ENCODE results near the gene BAZ2B.
A peak's percentile ranks its signal among the peaks of the same experiment; 100 is the strongest.

The BAZ2B gene, protein sequence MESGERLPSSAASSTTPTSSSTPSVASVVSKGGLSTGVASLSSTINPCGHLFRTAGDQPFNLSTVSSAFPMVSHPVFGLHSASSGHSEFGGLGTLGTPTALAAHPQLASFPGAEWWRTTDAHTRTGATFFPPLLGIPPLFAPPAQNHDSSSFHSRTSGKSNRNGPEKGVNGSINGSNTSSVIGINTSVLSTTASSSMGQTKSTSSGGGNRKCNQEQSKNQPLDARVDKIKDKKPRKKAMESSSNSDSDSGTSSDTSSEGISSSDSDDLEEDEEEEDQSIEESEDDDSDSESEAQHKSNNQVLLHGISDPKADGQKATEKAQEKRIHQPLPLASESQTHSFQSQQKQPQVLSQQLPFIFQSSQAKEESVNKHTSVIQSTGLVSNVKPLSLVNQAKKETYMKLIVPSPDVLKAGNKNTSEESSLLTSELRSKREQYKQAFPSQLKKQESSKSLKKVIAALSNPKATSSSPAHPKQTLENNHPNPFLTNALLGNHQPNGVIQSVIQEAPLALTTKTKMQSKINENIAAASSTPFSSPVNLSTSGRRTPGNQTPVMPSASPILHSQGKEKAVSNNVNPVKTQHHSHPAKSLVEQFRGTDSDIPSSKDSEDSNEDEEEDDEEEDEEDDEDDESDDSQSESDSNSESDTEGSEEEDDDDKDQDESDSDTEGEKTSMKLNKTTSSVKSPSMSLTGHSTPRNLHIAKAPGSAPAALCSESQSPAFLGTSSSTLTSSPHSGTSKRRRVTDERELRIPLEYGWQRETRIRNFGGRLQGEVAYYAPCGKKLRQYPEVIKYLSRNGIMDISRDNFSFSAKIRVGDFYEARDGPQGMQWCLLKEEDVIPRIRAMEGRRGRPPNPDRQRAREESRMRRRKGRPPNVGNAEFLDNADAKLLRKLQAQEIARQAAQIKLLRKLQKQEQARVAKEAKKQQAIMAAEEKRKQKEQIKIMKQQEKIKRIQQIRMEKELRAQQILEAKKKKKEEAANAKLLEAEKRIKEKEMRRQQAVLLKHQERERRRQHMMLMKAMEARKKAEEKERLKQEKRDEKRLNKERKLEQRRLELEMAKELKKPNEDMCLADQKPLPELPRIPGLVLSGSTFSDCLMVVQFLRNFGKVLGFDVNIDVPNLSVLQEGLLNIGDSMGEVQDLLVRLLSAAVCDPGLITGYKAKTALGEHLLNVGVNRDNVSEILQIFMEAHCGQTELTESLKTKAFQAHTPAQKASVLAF (N-terminal part only)

DNA sequence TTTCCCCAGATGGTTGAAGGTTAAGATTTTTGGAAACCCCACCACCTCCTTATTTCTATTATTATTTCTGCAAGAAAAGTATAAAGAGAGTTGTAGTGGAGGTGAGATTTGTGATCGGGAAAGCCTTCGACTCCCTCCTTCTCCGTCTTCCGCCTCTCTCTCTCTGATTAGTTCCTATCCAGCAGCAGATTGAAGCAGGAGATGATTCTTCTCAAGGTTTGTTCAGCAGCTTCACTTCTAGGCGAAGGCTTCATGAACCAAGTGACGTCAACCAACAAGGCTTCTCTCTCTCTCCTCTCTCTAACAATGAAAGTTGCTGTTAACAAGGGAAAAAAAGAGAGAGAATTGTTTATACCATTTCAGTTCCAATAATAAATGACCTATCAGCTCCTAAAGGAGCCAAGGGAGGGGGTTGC is at the start of gene BAZ2B:
Gene BAZ2B (minus strand): TSS at position 263 of the 416 bp plus-strand sequence. CDS start 137,829 bp downstream, outside the sequence.
- no peaks in the 10 kb centered on the region for H3K9me3 Mint-ChIP-seq
- H3K36me3 Mint-ChIP-seq, result no peaks in the 10 kb centered on the region
- H3K4me3 Mint-ChIP-seq, result peak within 1 kb of the TSS; percentile 95
- H3K27ac Mint-ChIP-seq, result peak within 1 kb of the TSS; percentile 91
- H3K27me3 Mint-ChIP-seq, result peaks cover 14% of the 10 kb centered on the region
- H3K4me1 Mint-ChIP-seq, result peaks cover 14% of the 10 kb centered on the region
- ATAC-seq (ENCODE audit: low read depth), result peak; percentile 50
- DNase-seq (ENCODE audit: low spot score in 2 of 2), result peak in 1 of 2 donors; percentile 5

DNA sequence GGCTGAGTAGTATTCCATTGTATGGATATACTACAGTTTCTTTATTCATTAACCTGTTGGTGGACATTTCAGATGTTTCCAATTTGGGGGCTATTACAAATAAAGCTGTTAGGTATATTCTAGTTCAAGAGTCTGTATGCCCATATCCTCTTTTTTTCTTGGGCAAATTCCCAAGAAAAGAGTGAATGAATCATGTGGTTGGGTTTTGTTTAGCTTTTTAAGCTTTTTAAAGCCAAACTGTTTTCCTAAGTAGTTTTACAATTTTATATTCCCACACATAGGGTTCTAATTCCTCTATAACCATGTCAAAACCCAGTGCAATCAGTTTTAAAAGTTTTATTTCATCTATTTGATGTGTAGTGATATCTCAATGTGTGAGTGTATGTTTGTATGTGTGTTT is 44.9 kb upstream of the BAZ2B start:
- Mint-ChIP-seq H3K4me1 (no peaks in the 10 kb centered on the region), H3K27me3 (no peaks in the 10 kb centered on the region), H3K9me3 (peaks cover 4% of the 10 kb centered on the region), H3K4me3 (no peak overlapping the region), H3K27ac (no peak overlapping the region), H3K36me3 (peaks cover 6% of the 10 kb centered on the region)
- DNase-seq (ENCODE audit: low spot score in 2 of 2), result no peak
- ATAC-seq (ENCODE audit: low read depth), result no peak

DNA sequence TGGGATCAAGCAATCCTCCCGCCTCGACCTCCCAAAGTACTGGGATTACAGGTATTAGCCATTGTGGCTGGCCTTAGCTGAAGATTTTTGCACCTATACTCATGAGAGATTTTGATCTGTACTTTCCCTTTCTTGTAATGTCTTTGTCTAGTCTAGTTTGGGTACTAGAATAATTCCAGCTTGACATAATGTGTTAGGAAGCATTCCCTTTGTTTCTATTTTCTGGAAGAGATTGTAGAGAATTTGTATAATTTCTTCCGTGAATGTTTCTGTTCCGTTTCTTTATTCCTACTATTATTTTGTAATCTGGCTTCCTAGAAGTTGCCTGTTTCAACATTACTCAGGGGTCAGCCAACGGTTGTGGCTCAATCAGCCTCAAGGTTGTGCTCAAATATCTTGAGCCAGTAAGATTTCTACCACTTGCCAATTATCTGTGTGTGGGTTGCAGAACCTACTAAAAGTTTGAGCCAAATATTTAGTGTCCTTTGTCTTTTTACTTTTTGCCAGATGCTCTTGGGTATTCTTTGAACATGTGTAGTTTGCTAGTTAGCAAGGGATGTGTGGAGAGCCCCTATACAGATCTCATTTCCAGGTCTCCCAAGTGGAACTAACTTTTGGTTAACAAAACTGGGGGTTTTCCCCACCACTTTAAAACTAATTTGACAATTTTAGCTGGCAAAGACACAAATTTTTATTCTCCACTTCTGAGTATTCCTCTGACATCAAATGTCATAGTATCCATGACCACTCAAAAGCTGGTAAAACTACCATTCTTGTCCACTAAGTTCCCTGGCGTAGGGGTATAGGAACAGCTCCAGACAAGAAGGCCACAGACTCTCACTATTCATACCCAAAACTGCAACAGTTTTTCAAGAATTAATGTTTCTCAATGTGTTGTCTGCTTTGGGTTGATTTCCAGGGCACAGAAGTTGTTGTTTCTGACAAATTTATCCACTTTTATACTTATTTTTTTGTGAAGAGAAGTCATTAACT is 42.8 kb upstream of the BAZ2B start:
- peaks cover 9% of the 10 kb centered on the region for H3K36me3 Mint-ChIP-seq
- ATAC-seq (ENCODE audit: low read depth) (no peak), DNase-seq (ENCODE audit: low spot score in 2 of 2) (no peak)
- no peaks in the 10 kb centered on the region for H3K4me1 Mint-ChIP-seq
- no peak overlapping the region for H3K4me3 Mint-ChIP-seq
- H3K9me3 Mint-ChIP-seq, result peaks cover 11% of the 10 kb centered on the region
- H3K27ac Mint-ChIP-seq, result no peak overlapping the region
- H3K27me3 Mint-ChIP-seq, result no peaks in the 10 kb centered on the region

DNA sequence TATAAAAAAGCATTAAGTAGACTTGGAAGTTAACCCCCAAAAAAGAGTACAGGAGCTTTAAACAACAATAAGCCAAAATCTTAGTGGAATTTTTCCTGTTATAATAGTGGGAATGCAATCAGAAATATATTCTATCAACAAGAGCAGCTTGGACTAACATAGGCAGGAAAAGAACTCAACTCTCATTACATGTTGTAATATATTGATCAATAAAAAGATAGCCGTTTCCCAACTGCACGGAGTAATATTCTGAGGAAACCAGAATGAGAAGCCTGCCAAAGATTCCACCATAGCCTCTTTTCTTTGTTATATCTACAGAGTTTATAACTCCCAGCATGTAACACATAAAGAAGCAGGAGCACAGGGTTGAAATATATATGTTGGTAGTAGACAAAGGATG is 37.6 kb upstream of the BAZ2B start:
- peaks cover 9% of the 10 kb centered on the region for H3K36me3 Mint-ChIP-seq
- no peak overlapping the region for H3K4me3 Mint-ChIP-seq
- H3K9me3 Mint-ChIP-seq, result peaks cover 11% of the 10 kb centered on the region
- no peaks in the 10 kb centered on the region for H3K4me1 Mint-ChIP-seq
- ATAC-seq (ENCODE audit: low read depth), result no peak
- H3K27ac Mint-ChIP-seq, result no peak overlapping the region
- no peaks in the 10 kb centered on the region for H3K27me3 Mint-ChIP-seq
- no peak for DNase-seq (ENCODE audit: low spot score in 2 of 2)

DNA sequence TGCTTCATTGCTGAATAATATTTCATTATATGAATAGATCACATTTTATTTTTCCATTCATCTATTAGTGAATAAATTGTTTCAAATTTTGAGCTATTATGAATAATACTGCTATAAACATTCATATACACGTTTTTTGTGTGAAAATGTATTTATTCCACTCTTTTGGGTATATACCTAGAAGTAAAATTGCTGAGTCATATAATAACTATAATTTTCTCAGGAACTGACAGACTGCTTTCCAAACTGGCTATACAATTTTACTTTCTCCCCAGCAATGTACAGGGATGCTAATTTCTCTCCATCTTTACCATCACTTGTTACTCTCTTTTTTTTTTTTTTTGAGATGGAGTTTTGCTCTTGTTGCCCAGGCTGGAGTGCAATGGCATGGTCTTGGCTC is 35.5 kb upstream of the BAZ2B start:
- Mint-ChIP-seq H3K4me3 (no peak overlapping the region), H3K4me1 (no peaks in the 10 kb centered on the region), H3K36me3 (peaks cover 9% of the 10 kb centered on the region), H3K27ac (no peak overlapping the region), H3K27me3 (no peaks in the 10 kb centered on the region), H3K9me3 (peaks cover 11% of the 10 kb centered on the region)
- ATAC-seq (ENCODE audit: low read depth), result no peak
- no peak for DNase-seq (ENCODE audit: low spot score in 2 of 2)

DNA sequence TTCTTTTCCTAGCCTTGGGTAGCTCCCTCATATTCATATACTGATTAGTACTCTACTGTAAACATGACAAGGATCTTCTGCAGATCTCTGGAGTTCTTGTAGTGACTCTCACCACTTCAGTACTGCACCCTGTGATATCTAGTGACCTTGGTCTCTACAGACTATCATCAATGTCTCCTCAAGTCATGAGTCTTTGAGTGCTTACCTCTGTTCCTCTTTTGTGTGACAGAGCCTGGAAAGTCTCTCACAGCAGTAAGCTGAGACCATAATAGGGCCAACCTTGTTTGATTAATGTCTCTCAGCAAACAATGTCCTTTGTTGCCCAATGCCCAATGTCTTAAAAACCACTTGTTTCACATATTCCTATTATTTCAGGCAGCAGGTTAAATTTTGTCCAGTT is 34.2 kb upstream of the BAZ2B start:
- ATAC-seq (ENCODE audit: low read depth) (no peak), DNase-seq (ENCODE audit: low spot score in 2 of 2) (no peak)
- no peak overlapping the region for H3K4me3 Mint-ChIP-seq
- no peaks in the 10 kb centered on the region for H3K27me3 Mint-ChIP-seq
- H3K4me1 Mint-ChIP-seq, result no peaks in the 10 kb centered on the region
- peaks cover 8% of the 10 kb centered on the region for H3K9me3 Mint-ChIP-seq
- no peak overlapping the region for H3K27ac Mint-ChIP-seq
- peaks cover 7% of the 10 kb centered on the region for H3K36me3 Mint-ChIP-seq

DNA sequence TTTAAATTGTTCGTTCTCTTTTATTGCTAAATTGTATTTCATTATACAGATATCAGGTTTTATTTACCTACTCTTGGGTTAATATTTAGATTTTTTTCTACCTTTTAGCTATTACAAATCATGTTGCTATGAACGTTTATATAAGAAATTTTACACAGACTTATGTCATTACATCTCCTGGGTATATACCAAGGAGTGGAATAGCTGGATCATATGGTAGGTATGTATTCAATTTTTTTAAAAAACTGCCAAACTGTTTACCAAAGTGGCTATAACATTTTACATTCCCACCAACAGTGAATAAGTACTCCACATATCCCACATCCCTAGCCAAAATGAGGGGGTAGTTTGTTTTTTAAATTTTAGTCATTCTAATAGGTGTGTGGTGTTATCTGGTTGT is 32.3 kb upstream of the BAZ2B start:
- Mint-ChIP-seq H3K4me1 (no peaks in the 10 kb centered on the region), H3K36me3 (peaks cover 5% of the 10 kb centered on the region), H3K9me3 (peaks cover 4% of the 10 kb centered on the region), H3K27ac (no peak overlapping the region), H3K4me3 (no peak overlapping the region), H3K27me3 (no peaks in the 10 kb centered on the region)
- DNase-seq (ENCODE audit: low spot score in 2 of 2) (no peak), ATAC-seq (ENCODE audit: low read depth) (no peak)

DNA sequence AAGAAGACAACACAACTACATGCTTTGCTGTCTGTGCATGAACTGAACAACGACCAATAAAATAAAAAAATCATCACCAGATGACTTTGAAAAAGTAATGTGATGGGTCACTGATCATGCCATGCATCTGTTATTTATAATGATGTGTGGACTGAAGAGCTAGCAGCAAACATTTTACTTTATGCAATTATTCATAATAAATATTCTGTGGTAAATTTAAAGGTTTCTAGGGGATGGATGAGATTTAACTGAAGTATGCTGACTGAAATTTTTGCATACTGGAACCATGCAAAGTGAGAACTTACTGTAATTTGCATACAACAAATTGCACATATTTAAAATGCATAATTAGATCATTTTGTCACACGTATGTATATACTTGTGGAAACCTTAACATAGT is 31.3 kb upstream of the BAZ2B start:
- DNase-seq (ENCODE audit: low spot score in 2 of 2) (no peak), ATAC-seq (ENCODE audit: low read depth) (no peak)
- H3K4me3 Mint-ChIP-seq, result no peak overlapping the region
- H3K27ac Mint-ChIP-seq, result no peak overlapping the region
- peaks cover 5% of the 10 kb centered on the region for H3K36me3 Mint-ChIP-seq
- H3K27me3 Mint-ChIP-seq, result no peaks in the 10 kb centered on the region
- H3K9me3 Mint-ChIP-seq, result peaks cover 6% of the 10 kb centered on the region
- H3K4me1 Mint-ChIP-seq, result no peaks in the 10 kb centered on the region

DNA sequence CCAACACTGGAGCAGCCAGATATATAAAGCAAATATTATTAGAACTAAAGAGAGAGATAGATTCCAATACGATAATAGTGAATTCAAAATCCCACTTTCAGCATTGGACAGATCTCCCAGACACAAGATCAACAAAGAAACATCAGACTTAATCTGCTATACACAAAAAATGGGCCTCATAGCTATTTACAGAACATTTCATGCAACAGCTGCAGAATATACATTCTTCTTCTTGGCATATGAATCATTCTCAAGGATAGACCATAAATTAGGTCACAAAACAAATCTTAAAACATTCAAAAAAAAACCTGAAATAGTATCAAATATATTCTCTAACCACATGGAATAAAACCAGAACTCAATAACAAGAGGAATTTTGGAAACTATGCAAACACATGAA is 23.8 kb upstream of the BAZ2B start:
- H3K27ac Mint-ChIP-seq, result no peak overlapping the region
- H3K4me3 Mint-ChIP-seq, result no peak overlapping the region
- peaks cover 12% of the 10 kb centered on the region for H3K9me3 Mint-ChIP-seq
- no peaks in the 10 kb centered on the region for H3K4me1 Mint-ChIP-seq
- ATAC-seq (ENCODE audit: low read depth) (no peak), DNase-seq (ENCODE audit: low spot score in 2 of 2) (no peak)
- H3K27me3 Mint-ChIP-seq, result no peaks in the 10 kb centered on the region
- peaks cover 8% of the 10 kb centered on the region for H3K36me3 Mint-ChIP-seq

DNA sequence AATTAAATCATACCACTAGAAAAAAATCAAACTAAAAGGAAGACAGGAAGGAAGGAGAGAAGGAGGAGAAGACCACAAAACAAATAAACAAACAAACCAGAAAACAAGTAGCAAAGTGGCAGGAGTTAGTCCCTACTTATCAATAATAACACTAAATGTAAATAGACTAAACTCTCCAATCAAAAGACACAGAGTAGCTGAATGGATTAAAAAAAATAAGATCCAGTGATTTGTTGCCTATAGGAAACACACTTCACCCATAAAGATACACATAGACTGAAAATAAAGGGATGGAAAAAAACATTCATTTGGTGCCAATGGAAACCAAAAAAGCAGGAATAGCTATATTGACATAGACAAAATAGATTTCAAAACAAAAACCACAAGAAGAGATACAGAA is 23.4 kb upstream of the BAZ2B start:
- no peak for ATAC-seq (ENCODE audit: low read depth)
- H3K36me3 Mint-ChIP-seq, result peaks cover 8% of the 10 kb centered on the region
- no peak overlapping the region for H3K4me3 Mint-ChIP-seq
- no peak for DNase-seq (ENCODE audit: low spot score in 2 of 2)
- no peaks in the 10 kb centered on the region for H3K27me3 Mint-ChIP-seq
- H3K9me3 Mint-ChIP-seq, result peaks cover 12% of the 10 kb centered on the region
- H3K4me1 Mint-ChIP-seq, result no peaks in the 10 kb centered on the region
- no peak overlapping the region for H3K27ac Mint-ChIP-seq

DNA sequence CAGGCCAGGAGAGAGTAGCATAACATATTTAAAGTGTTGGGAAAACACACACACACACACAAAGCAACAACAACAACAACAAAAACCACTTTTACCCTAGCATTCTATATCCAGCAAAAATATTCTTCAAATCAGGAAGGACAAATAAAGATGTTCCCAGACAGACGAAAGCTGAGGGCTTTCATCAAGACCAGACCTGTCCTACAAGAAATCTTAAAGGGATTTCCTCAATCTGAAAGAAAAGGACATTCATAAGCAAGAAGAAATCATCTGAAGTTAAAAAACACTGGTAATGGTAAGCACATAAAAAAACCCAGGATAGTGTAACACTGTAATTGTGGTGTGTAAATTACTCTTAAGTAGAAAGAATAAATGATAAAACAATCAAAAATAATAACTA is 22.7 kb upstream of the BAZ2B start:
- no peak overlapping the region for H3K4me3 Mint-ChIP-seq

DNA sequence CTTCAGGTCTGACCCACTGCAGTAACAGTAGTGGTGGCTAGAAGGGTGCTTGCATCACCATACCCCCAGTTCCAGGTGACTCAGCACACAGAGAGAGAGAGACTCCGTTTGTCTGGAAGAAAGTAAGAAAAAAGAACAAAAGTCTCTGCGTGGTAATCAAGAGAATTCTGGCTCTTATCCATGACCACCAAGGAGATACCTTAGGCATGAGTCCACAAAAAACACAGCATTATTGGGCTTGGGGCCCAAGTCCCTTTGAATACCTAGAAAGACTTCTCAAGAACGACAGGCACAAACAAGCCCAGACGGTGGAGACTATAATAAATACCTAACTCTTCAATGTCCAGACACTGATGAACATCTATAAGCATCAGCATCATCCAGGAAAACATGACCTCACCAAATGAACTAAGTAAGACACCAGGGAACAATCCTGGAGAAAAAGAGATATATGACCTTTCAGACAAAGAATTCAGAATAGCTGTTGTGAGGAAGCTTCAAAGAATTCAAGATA is 21.7 kb upstream of the BAZ2B start:
- H3K4me1 Mint-ChIP-seq, result no peaks in the 10 kb centered on the region
- no peak for DNase-seq (ENCODE audit: low spot score in 2 of 2)

More for the DNA sequence above, 22.7 kb upstream of the BAZ2B start:
- no peak for ATAC-seq (ENCODE audit: low read depth)
- no peaks in the 10 kb centered on the region for H3K4me1 Mint-ChIP-seq
- H3K9me3 Mint-ChIP-seq, result peaks cover 12% of the 10 kb centered on the region
- peaks cover 10% of the 10 kb centered on the region for H3K36me3 Mint-ChIP-seq
- no peak overlapping the region for H3K27ac Mint-ChIP-seq
- no peak for DNase-seq (ENCODE audit: low spot score in 2 of 2)
- no peaks in the 10 kb centered on the region for H3K27me3 Mint-ChIP-seq

DNA sequence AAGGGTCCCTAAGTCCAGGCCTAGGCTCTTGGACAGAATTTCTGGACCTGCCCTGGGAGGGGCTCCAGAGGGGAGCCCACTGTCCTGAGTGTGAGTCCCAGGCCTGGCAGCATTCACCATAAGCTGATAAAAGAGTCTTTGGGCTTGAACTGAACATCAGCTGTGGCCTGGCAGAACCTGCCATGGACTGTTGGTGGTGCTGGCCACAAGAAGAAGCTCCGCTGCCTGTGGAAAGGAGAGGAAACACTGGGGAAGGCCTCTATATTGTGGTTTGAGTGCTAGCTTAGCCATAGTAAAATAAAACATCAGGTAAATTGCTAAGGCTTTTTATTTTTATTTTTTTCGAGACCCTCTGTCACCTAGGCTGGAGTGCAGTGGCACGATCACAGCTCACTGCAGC is 20.9 kb upstream of the BAZ2B start:
- Mint-ChIP-seq H3K9me3 (peaks cover 10% of the 10 kb centered on the region), H3K4me3 (no peak overlapping the region), H3K27me3 (no peaks in the 10 kb centered on the region), H3K4me1 (no peaks in the 10 kb centered on the region), H3K36me3 (peaks cover 10% of the 10 kb centered on the region), H3K27ac (no peak overlapping the region)
- ATAC-seq (ENCODE audit: low read depth), result no peak
- no peak for DNase-seq (ENCODE audit: low spot score in 2 of 2)

More for the DNA sequence above, 21.7 kb upstream of the BAZ2B start:
- Mint-ChIP-seq H3K9me3 (peaks cover 10% of the 10 kb centered on the region), H3K36me3 (peaks cover 10% of the 10 kb centered on the region), H3K27ac (no peak overlapping the region), H3K27me3 (no peaks in the 10 kb centered on the region), H3K4me3 (no peak overlapping the region)
- ATAC-seq (ENCODE audit: low read depth), result no peak

All from memory B cell (primary cell).